Inflammatory macrophage treated with lipopolysaccharide for 1 hour (primary cell): ENCODE results near the gene ABL1.

ENCODE experiments used
- DNase-seq, 2 donors: peaks; one replicate each; pipeline ENCODE4 v3.0.0-alpha.2; 2020 to 2022

The ABL1 gene

GRCh38 chr9:130872912-130873503 is 38.0 kb downstream of the ABL1 start:
- DNase-seq: no peak

DNA sequence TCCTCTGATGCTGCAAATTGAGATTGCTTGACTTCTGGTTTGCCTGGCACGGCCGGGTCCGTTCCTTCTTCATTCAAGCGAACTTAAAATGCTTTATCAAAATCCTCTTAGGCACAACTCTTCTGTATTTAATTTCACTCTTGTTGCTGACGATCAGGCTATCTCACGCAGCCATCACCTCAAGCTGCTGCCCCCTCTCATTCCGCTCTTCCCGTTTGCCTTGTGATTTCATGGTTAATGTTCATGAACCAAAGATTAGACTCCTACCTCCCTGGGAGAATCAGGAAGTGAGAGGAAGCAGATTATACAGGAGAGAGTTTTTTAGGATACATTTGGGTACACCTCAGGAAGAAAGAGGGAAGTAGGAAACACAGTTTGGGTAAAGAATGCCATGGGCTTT is 38.9 kb downstream of the ABL1 start:
- no peak for DNase-seq

GRCh38 chr9:130874783-130875182 is 39.7 kb downstream of the ABL1 start:
- DNase-seq: no peak

- no peak for DNase-seq
Measured at GRCh38 chr9:130877300-130877699, 42.2 kb downstream of the ABL1 start.

GRCh38 chr9:130878295-130878694 is 43.2 kb downstream of the ABL1 start:
- no peak for DNase-seq

- DNase-seq: no peak
Measured at GRCh38 chr9:130879863-130880411, 44.9 kb downstream of the ABL1 start.

DNA sequence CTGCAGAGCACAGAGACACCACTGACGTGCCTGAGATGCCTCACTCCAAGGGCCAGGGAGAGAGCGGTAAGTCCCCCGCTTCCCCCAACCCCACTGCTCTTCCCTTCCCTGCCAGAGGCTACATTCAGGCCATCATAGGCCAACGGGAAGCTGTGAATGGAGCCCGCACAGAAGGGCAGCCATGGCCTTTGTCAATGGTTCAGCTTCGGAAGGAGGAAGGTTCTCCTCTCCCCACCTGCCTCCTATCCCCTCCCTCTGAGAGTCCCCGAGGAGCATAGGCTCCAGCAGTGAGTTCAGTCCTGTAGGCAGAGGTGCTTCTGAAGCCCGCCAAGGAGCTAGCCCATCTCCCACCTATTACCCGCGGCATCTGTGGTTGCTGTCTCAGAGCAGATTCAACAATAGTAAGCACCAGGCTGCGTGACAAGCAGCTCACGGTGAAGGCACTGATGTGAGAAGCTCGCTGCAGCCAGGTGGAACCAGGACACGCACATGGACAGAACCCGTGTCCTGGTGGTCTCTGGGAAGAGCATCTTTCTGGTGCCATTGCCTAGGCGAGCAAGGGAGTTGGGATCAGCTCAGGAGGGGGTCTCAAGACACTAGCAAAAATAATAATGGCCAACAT is 45.7 kb downstream of the ABL1 start:
- DNase-seq: no peak

DNA sequence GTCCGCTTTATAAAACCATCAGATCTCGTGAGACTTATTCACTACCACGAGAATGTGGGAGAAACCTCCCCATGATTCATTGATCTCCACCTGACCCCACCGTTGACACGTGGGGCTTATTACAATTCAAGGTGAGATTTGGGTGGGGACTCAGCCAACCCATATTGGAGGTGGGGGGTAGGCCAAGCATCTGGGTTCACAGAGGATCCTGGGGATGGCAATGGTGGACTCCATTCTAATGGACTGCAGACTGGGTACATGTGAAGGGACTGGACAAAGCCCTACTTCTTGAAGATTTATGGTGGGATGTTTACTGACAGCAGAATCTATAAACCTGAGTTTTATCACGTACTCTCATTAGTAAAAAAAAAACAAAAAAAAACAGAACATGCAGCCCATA is 46.5 kb downstream of the ABL1 start:
- DNase-seq: no peak

DNA sequence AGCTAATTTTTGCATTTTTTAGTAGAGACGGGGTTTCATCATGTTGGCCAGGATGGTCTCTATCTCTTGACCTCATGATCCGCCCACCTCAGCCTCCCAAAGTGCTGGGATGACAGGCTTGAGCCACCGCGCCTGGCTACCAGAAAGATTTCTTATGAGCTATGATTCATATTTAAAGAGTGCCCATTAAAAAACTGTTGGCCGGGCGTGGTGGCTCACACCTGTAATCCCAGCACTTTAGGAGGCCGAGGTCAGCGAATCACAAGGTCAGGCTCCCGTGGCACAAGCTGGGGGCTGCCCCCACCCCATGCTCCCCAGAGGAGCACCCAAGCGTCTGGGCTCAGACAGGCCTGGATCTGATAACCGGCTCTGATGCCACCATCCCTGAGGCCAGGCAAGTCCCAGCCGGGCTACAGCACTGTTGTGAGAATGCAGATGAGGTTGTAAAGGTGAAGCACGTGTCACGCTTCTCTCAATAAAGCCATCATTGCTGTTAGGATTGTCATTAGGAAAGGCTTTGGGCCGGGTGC is 47.7 kb downstream of the ABL1 start:
- no peak for DNase-seq

GRCh38 chr9:130883479-130883878 is 48.4 kb downstream of the ABL1 start:
- DNase-seq: no peak

DNA sequence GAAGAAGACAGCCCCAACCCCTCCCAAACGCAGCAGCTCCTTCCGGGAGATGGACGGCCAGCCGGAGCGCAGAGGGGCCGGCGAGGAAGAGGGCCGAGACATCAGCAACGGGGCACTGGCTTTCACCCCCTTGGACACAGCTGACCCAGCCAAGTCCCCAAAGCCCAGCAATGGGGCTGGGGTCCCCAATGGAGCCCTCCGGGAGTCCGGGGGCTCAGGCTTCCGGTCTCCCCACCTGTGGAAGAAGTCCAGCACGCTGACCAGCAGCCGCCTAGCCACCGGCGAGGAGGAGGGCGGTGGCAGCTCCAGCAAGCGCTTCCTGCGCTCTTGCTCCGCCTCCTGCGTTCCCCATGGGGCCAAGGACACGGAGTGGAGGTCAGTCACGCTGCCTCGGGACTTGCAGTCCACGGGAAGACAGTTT is 49.1 kb downstream of the ABL1 start:
- DNase-seq: no peak

- no peak for DNase-seq
Measured at GRCh38 chr9:130884542-130885483, 49.8 kb downstream of the ABL1 start.

DNA sequence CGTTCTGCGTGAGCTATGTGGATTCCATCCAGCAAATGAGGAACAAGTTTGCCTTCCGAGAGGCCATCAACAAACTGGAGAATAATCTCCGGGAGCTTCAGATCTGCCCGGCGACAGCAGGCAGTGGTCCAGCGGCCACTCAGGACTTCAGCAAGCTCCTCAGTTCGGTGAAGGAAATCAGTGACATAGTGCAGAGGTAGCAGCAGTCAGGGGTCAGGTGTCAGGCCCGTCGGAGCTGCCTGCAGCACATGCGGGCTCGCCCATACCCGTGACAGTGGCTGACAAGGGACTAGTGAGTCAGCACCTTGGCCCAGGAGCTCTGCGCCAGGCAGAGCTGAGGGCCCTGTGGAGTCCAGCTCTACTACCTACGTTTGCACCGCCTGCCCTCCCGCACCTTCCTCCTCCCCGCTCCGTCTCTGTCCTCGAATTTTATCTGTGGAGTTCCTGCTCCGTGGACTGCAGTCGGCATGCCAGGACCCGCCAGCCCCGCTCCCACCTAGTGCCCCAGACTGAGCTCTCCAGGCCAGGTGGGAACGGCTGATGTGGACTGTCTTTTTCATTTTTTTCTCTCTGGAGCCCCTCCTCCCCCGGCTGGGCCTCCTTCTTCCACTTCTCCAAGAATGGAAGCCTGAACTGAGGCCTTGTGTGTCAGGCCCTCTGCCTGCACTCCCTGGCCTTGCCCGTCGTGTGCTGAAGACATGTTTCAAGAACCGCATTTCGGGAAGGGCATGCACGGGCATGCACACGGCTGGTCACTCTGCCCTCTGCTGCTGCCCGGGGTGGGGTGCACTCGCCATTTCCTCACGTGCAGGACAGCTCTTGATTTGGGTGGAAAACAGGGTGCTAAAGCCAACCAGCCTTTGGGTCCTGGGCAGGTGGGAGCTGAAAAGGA is 50.7 kb downstream of the ABL1 start:
- no peak for DNase-seq

DNA sequence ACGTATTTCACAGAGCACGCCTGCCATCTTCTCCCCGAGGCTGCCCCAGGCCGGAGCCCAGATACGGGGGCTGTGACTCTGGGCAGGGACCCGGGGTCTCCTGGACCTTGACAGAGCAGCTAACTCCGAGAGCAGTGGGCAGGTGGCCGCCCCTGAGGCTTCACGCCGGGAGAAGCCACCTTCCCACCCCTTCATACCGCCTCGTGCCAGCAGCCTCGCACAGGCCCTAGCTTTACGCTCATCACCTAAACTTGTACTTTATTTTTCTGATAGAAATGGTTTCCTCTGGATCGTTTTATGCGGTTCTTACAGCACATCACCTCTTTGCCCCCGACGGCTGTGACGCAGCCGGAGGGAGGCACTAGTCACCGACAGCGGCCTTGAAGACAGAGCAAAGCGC is 51.9 kb downstream of the ABL1 start:
- DNase-seq: no peak

DNA sequence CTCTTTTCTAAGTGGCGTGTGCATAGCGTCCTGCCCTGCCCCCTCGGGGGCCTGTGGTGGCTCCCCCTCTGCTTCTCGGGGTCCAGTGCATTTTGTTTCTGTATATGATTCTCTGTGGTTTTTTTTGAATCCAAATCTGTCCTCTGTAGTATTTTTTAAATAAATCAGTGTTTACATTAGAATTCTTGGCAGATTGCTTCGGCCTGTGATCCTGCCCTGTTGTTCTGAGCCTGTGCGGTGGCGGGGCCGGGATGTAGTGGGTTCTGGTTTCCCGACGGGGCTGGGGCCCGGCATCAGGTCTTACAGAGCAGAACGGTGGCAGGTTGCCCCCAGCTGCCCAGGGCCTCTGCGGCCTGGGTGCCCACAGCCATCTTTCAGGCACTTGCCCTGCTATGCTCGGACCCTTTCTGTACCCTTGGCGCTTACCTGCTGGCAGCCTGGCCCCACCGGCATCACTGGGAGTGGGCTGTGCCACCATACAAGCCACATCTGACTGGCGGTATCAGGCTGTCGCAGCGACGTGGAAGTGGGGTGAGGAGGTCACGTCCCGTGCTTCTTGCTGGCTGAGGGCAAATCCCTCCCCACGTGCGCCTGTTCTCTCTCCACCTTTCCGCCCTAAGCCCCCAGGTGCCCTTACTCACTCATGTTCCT is 52.6 kb downstream of the ABL1 start:
- no peak for DNase-seq

- DNase-seq: no peak
Measured at GRCh38 chr9:130888146-130888885, 53.3 kb downstream of the ABL1 start.

DNA sequence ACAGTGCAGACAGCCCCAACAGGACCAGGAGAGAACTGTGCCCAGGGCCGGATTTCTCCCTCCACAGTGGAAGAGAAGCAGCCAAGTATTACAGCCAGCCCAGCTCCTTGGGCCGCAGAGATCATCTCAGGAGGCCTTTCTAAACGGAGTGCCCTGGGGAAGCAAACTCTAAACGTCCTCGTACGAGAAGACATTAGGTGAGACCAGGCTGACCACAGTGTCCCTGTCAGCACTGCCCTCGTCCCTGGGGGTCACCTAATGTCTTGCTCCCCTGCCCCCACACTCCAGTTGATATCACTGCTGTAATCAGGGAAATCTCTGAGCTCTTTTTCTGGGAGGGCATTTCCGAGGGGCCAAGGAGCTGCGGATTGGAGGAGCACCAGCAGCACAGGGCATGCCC is 55.1 kb downstream of the ABL1 start:
- DNase-seq: no peak

- DNase-seq: no peak
Measured at GRCh38 chr9:130890870-130891687, 56.0 kb downstream of the ABL1 start.

- DNase-seq: no peak
Measured at GRCh38 chr9:130891688-130892476, 56.8 kb downstream of the ABL1 start.
